Fibroblast of skin of scalp (primary cell): ENCODE results near the gene PRKAR1A.

Experiments used
- DNase-seq: peaks from one replicate; pipeline ENCODE4 v3.0.0-alpha.2; 2013

Gene PRKAR1A

DNA sequence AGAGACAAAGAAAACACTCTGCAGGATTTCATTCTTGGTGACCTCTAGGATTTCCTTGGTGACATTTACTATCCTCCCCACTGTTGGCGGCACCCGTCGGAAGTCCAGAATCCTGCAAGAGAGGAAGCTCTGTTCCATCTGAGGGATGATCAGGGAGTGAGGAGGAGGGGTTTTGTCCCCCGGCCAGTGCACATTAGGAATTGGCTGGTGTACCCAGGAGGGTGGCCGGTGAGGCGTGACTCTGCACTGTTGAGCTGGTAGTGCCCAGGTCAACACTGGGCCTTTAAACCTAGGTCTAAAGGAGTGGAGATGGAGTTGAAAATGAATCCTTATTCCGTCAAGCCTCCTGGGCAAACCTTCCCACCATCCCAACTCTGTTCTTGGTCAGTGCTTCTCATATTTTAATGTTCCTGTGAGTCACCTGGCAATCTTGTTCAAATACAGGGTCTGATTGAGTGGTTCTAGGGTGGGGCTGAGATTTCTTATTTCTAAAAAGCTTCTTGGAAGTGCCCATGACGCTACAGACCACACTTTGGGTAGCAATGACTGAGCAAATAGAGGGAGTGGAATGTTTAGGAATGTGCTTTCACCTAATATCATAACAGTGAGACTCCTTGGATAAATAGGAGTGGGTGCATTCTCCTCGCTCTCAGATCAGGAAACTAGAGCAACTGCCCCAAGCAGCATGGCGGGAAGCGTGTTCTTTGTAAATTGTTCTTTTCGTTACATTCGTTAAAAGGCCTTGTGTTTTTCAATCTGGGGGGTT lies 30.7 kb downstream of the PRKAR1A start:
- no peak for DNase-seq

DNA sequence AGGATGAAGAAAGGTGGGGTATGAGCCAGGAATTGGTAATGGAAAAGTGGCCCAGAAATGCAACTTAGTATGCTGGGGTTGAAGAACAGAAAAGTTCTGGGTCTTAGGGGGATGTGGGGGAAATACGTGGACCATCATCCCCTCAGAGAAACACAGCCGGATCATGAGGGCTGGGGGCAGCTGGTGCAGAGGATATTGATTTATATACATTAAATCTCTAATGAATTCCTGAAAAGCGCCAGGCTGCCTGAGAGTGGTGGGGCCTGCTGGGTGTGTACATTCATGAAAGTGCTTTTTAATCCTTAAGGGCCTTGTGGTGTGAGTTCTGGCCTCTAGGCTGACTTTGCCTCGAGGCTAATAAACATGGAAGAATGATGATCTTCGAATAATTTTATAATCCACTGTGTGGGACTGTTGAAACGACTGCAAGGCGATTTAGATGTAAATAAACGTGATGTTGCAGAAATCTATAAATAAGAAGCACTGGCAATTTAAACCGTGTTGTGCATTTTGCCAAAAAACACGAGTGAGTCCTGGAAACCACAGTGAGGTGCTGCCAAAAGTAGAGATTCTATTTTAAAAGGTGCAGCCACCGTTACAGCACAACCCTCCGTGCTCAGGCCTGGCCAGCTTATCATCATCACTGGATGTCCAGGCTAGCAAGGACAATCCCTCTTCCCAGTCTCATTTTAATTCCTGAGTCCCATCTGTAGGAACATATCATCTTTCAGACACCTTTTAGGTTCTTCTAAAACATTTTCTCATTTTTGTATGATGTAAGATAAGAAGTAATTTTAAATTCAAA lies 32.1 kb downstream of the PRKAR1A start:
- DNase-seq = no peak

GRCh38 chr17:68556551-68556950 lies 44.3 kb downstream of the PRKAR1A start:
- DNase-seq = no peak

GRCh38 chr17:68559316-68559715 lies 47.1 kb downstream of the PRKAR1A start:
- no peak for DNase-seq

GRCh38 chr17:68560966-68561720 lies 48.9 kb downstream of the PRKAR1A start:
- DNase-seq = no peak

GRCh38 chr17:68562736-68563135 lies 50.5 kb downstream of the PRKAR1A start:
- DNase-seq = no peak

DNA sequence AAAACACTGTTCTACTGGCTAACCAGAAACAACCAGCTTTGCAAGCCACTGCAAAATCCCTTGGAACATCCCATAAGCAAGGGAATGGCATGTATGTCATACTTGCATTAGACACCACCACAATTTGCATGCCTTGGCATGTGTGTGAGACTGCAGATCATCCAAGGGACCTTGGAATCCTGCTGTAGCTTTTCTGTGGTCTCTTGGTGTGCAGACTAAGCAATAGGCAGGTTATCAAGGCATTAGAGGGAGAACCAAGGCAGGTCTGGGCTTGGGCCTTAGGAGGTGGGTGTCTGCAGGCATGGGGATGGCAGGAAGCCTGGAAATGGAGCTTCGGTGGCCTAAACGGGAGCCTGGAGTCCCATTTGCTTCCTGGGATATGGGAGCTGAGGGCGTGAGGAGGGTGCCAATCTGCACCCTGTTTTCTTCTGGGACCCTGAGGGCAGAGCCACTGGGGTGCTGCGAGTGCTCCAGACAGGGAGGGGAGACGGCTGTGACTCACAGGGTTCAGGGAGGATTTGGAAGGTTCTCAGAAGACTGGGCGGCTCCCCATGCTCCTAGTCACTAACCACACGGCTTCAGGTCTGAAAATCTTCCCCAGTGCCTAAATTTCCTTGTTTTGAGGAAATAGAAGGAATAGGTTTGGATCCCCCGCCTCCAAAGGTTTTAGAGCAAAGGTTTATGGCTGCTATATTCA lies 52.3 kb downstream of the PRKAR1A start:
- no peak for DNase-seq

DNA sequence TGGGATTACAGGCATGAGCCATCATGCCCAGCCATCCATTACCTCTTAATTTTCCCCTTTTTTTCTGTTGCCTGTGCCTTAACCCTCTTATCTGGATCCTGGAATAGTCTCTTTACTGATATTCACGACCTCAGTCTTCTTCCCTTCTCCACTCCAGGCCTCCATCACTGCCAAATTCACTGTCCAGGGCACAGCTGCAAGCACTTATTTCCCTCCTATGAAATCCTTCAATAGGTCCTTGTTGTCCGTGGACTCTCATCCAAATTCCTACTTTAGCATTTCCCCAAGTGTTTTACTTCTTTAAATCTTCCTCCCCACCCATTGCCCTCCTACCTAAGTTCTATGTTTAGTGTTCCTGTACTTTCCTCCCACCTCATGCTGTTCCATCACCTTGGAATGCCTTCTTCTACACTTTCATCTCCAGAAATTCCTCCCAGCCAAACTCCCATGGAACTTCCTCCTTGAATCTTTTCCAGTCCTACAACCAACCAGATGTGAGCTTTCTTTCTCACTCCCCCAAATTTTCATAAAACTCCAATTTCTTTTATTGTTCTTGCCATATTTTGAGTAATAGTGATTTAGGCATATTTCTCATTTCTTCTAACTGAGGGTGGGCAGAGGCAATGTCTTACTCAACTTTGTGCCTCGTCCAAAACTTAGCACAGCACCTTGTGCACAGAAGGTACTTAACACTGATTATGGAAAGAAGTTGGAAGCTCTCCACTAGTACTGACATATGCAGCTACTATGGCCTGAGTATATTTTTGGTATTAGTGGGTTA lies 53.6 kb downstream of the PRKAR1A start:
- no peak for DNase-seq

- DNase-seq = no peak
These were observed 54.2 kb downstream of the PRKAR1A start for GRCh38 chr17:68566442-68566738.

GRCh38 chr17:68567035-68567434 lies 54.8 kb downstream of the PRKAR1A start:
- DNase-seq = no peak

- no peak for DNase-seq
These were observed 55.4 kb downstream of the PRKAR1A start for GRCh38 chr17:68567581-68567980.

GRCh38 chr17:68568581-68568980 lies 56.4 kb downstream of the PRKAR1A start:
- no peak for DNase-seq

DNA sequence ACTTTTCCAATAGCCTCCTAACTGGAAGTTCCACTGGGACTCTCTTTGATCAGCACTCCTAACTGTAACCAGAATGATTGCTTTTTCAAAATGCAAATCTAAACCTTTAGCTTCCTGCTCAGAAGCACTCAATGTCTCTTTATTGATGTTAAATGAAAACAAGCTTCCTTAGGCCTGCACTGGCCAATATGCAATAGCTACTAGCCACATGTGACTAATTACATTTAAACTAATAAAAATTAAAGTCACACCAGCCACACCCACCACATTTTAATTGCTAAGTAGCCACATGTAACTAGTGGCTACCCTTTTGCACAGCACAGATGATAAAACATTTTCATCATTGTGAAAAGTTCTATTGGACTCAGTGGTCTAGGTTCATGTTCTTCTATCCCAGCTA lies 57.1 kb downstream of the PRKAR1A start:
- no peak for DNase-seq

DNA sequence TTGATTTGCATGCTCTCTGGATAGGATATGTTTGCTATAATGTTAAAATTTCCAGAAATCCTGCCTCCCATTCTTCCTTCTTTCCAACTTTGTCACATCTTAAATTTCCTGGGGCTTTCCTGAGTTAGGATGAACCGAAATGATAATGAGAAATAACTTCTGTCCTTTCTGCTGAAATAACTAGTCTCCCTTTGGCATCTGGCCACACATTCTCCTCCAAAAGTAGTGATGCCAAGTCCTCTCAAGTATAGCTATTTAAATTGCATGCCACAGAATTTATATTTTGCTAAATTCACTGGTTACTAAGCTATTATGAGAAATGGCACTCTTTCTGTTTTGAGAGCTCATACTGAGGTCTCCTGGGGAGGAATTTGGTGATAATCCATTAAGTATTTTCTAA lies 58.3 kb downstream of the PRKAR1A start:
- DNase-seq = no peak

- DNase-seq = no peak
These were observed 60.1 kb downstream of the PRKAR1A start for GRCh38 chr17:68572138-68572842.

DNA sequence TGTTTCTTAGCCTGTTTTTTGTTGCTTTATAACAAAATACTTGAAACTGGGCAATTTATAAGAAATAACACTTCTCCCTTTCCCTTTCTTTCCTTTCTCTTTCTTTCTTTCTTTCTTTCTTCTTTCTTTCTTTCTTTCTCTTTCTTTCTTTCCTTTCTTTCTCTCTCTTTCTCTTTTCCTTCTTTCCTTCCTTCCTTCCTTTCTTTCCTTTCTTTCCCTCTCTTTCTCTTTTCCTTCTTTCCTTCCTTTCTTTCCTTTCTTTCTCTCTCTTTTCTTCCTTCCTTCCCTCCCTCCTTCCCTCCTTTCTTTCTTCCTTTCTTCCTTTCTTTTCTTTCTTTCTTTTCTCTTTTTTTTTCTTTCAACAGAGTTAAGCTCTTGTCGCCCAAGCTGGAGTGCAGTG lies 61.1 kb downstream of the PRKAR1A start:
- no peak for DNase-seq

- DNase-seq = no peak
These were observed 63.9 kb downstream of the PRKAR1A start for GRCh38 chr17:68576137-68576536.

- DNase-seq = peak; percentile 42
These were observed 64.7 kb downstream of the PRKAR1A start for GRCh38 chr17:68576811-68577496.

GRCh38 chr17:68577497-68577821 lies 65.2 kb downstream of the PRKAR1A start:
- DNase-seq = no peak

GRCh38 chr17:68578236-68578635 lies 66.0 kb downstream of the PRKAR1A start:
- DNase-seq = no peak
